ENCODE measurements around the gene CAMK2A.

The CAMK2A gene

DNA sequence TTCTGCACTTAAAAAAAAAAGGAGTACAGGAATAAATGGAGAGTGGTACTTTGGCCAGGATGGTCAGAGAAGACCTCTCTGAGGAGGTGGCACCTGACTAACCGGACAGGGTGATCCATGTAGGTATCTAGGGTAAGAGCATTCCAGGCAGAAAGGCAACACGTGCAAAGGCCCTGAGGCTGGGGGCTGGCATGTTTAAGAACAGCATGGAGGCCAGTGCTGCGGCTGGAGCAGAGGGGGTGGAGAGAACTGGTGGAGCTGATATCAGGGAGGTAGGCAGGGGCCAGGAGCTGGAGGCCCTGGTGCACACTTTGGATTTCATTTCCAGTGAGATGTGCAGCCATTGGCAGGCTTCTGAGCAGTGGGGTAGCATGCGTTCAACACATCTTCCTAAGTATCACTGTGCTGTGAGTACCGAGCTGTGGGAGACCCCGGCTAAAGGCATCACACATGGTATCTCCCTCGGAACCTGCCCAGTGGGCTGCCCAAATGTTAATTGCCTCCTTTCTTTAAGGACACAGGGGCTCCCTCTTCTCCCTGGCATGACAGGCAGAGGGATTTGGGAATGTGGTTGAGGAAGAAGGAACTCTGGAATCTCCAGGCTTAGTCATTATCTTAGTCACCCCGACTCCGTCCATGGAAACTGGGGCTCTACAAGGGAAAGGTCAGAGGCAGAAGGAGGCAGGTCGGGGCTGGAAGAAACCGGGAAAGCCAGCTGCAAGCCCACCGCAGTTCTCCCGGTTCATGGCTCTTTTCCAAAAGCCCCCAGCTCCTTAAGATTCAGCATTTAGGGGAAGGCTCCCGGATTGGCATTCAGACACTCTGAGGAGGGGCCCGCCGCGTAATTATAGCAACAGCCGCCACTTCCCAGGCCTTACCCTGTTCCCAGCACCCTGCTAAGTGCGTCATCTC lies 81.1 kb downstream of the CAMK2A start:
- no peak for DNase-seq

DNA sequence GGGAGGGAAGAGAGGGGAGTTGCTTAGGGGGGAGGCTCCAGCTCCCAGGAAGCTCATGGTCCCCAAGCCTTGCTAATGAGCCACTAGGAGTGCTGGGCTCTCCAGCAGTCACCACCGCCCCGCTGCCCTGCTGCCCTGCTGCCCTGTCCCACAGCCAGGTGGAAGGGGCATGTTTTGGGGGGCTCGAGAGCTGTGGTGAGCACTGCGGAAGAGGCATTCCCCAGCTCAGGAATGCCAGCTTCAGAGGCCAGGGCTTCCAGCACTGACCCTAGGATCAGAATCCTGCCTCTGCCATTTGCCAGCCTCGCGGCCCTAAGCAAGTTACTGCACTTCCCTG lies 82.8 kb downstream of the CAMK2A start:
- no peak for DNase-seq

DNA sequence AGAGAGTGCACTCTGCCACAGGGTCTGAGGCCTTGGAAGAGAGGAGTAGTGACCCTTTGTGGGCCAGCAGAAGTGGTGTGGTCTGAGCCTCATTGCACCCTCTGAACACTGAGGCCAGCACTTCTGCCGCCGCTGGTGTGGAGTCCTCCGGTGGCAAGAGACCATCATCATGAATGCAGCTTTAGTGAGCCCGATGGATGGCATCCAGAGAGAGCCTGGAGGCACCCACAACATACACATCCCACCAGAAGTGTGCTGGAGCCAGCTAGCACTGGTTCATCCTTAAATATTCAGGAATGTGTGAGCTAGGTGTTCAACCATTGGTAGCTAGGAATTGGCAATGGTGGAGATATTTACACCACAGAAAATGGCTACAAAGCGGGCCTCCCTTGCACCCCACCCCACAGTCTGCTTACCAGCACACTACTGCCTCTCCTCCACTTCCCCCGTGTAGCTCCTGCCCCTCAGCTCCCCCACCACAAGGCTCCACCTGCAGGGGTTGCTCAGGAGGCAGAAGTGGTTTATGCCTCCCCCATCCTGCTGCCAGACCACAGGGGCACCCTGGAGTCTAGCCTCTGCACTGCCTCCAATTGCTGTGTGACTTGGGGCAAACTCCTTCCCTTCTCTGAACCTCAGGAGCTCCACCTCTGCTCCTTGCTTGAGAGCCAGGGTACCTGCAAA lies 83.3 kb downstream of the CAMK2A start:
- DNase-seq: no peak

DNA sequence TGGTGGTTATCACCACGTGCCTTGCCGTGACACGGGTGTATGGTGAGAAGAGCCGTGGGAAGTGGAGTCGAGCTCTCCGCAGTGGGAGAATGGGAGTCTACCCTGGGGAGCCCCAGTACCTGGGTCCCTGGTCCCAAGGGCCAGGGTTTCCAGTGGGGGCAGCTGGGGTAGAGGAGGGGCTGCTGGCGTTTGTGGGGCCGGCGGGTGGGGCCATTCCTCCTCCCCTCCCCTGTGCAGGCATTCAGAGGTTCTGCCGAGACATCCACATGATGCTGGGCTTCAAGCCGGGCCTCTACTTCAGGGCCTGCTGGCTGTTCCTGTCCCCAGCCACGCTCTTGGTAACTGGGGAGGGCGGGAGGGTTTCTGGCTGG lies 85.0 kb downstream of the CAMK2A start:
- DNase-seq: no peak

DNA sequence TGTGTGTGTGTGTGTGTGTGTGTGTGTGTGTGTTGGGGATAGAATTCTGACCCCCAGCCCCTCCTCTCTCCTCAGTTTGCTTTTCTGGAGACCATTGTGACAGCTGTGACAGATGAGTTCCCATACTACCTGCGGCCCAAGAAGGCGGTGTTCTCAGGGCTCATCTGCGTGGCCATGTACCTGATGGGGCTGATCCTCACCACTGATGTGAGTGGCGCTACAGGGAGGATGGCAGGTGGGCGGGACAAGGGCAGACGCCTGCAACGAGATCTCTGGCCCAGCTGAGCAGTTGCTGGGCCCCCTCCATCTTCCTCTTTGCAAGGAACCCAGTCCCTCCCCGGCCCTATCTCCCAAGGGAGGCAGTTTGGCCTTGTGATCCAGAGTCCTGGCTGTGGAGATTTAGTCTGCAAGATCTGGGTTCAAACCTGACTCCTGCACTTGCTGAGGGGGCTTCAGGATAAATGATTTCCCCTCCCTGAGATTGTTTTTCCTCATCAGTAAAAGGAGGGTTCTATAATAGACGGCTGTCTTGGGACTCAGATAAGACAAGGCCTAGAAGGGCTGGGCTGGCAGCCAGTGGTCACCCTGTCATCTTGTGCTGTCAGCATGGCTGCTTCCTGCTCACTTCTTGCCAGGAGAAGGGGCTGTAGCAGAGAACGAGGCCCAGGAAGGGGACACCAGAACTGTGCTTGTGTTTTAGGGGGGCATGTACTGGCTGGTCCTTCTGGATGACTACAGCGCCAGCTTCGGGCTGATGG lies 85.6 kb downstream of the CAMK2A start:
- no peak for DNase-seq

DNA sequence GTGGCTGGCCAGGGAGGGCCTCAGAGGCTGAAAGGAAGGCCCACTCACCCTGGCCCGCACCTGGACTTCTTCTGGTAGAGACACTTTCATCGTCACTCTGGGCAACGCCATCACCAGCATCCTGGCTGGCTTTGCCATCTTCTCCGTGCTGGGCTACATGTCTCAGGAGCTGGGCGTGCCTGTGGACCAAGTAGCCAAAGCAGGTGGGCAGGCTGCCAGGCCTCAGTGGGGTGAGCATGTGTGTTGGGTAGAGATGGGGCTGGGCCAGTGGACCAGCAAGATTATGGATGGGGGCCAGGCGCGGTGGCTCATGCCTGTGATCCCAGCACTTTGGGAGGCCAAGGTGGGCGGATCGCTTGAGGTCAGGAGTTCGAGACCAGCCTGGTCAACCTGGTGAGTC lies 87.1 kb downstream of the CAMK2A start:
- DNase-seq: no peak

DNA sequence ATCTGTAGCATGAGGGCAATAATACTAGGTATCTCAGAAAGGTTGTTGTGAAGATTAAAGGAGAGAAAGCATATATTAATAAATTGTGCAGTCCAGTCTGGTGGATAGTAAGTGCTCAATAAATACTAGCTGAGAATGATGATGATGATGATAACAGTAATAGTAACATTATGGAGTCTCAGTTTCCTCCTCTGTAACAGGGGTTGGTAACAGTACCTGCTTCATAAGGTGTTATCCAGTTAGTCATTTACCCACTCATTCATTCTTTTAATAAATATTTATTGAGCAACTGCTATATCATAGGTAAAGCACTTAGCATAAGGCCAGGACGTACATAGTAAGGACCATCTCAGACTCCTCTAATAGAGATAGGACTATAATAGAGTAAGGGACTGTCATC lies 92.1 kb downstream of the CAMK2A start:
- no peak for DNase-seq

DNA sequence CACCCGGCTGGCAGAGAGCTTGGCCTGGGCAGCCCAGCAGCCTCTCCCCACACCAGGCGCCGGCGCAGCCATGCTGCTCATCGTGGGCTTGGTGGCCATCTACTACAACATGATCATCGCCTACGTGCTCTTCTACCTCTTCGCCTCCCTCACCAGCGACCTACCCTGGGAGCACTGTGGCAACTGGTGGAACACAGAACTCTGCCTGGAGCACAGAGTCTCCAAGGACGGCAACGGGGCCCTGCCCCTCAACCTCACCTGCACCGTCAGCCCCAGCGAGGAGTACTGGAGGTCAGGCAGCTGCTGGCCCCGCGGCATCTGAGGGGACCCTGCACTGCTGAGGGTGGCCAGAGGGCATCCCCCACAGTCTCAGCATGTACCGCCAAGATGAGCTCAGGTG lies 92.6 kb downstream of the CAMK2A start:
- no peak for DNase-seq

DNA sequence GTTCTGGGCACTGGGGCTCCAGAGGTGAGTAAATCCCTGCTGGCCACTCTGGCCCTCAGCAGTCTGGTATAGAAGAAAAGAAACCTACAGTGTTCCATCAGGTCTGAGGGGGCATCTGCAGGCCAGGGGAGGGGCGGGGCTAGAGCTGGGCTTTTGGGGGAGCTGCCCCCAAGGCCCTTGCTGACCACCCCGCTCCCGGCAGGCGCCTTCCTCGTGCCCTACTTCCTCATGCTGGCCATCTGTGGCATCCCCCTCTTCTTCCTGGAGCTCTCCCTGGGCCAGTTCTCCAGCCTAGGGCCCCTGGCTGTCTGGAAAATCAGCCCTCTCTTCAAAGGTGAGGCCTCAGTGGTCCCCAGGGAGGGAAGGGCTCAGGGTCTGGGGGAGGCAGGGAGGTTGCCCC lies 93.1 kb downstream of the CAMK2A start:
- DNase-seq: no peak

DNA sequence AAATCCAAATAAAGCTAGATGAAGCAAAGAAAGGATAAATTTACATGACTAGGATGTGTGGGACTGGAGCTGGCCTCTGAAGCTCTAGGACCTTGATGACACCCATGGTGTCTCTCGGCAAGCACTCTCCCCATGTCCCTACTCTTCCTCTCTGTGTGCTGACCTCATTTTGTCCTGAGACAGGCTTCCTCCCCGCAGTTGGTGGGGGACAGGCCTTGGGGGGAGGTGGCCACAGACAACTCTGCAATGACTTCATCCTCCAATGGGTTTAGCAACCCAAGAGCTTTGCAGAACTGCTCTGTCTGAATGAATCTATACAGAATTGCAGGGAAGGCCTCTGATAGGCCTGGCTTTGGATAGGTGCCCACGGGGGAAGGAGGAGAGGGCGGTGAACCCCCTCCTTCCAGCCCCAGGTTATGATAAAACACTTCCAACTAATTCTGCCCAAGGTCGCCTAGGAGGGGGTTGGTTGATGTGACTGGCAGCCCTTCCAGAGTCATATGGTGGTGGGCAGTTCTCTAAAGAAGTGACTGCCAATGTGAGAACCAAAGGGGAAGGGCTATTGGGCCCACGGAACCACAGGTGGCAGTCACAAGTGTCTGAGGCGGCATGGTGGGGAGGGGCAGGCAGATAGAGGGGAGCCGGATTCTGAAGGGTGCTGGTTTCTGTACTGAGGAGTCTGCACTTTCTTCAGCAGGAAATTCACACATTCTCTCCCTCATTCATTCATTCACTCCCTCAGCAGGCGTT lies 93.7 kb downstream of the CAMK2A start:
- no peak for DNase-seq

DNA sequence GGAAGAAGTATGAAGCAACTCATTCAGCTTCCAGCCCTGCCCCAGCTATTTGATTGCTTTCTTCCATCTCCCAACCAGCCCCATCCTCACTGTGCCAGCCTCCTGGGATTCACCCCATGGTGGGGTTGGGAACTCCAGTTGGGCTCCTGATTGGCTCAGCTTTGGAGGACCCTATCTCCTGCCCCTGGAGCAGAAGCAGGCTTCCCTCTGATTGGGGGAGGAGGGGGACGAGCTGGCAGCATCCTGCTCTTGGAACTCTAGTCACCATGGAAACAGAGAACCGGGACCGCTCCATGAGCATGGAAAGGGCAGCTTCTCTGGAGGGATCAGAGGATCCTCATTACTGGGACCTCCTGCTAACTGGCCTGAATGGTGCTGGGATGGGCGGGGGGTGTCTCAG lies 97.1 kb downstream of the CAMK2A start:
- DNase-seq: no peak

DNA sequence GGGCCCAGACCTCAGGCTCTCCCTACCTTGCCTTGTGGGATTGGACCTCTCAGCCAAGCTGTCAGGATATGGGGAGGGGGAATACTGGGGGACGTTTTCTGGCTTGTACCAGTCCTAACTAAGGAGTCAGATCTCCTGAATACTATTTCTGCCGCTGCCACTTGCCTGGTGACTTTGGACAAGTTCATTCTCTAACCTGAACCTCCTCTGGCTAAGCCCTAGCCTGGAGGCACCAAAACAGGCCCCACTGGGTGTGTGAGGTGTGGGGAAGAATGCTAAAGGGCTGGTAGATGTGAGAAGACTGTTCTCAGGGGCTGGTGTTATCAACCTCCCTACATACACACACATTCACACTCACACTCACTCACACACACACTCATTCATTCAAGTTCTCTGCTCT lies 98.6 kb downstream of the CAMK2A start:
- DNase-seq: no peak

DNA sequence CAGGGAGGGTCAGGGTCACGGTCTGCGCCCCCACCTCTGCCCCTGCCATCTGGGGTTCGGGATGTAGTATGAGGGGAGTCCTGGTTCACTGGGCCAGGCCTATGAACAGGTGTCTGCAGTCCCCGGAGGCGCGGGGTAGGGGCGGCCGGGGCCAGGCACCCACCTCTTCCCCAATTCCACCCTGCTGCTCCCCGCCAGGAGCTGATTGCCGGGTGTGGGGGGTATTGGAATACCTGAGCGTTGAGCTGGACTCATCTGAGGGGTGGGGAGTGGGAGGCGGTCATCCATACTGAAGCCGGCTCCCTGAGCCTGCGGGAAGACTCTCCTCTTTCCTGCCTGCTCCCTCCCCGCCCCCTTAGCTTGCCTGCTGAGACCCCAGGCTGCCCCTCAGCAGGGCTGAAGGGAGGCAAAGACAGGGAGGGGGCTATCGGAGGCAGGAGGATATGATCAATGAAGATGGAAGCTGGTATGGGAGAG lies 99.0 kb downstream of the CAMK2A start:
- DNase-seq: no peak

DNA sequence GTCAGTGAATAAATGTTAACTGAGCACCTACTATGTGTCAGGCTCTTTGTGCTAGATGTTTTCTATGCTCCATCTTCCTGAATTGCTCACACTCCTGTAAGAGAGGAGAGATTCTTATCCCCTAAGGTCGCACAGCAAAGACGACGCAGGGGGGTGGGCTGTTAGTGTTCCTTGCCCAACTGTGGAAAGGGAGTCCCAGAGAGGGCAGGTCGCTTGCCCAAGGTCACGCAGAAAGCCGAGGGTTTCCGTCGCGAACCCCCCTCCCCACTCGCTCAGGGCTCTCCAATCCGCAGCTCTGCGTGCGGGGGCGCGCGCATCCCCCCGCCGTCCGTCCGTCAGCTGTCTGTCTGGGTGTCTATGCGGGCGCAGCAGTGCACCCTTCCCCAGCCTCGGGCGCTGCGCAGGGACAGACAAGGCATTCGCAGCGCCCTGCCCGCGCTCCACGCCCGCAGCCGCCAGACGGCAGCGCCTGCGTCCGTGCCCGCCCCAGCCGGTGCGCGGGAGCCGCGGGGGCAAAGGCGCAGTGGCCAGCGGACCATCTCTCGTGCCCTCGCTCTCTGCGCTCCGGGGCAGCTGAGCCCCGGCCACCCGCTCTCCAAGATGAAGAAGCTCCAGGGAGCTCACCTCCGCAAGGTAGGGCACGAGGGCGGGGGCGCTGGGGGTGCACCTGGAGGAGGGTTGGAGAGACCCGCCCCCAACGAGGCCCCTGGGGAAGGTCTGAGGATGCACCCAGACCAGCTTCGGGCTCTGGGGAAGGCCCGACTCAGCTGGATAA lies 99.7 kb downstream of the CAMK2A start, which contains the start of gene SLC6A7:
TSS of gene SLC6A7 (plus strand) at position 335 of the 775 bp plus-strand sequence. CDS start at position 601, 266 bp downstream.
- no peak for DNase-seq

DNA sequence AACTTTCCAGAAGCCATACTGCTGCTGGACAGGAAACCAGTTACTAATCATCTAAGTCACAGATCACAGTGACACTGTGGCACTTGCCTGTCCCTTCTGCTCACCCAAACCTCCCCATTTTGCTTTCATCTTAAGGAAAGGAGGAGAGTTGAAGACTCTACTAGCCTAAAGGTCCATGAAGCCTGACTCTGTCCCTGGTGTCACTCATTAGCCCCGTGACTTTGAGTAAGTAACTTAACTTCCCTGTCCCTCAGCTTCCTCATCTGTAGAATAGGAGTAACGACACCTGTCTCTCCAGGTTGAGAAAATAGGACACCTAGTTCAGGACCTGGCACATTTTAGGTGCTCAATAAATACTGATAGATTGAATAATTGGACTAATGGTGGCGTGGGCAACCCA lies 100.2 kb downstream of the CAMK2A start:
- no peak for DNase-seq

DNA sequence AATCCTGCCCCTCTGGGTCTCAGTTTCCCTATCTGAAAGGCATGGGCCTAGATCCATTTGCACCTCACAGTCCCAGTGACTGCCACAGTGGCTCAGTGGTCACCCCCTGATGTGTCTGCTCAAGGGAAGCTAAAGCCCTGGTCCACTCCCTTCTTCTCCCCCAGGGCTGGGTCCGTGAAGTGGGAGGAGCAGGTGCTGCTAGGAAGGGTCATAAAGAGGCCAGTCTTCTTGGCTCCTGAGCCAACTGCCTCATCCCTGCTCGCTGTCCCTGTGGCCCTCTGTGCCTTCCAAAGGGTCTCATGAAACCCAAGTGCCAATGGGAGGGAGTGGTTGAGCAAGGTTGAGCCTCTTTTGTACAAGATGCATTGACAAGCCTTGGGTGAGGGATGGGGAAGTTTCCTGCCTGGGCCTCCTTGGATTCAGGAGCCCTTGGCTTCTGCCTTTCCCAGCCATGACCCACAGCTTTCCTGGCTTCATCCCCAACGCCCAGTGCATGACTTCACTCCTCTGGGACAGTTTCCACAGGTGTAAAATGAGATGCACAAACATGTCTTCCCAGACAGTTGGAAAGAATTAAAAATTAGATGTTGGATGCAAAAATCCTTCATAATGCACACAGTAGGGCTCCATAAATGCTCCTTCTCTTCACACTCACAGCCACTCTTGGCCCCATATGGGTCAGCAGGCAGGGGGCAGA lies 101.3 kb downstream of the CAMK2A start:
- no peak for DNase-seq

DNA sequence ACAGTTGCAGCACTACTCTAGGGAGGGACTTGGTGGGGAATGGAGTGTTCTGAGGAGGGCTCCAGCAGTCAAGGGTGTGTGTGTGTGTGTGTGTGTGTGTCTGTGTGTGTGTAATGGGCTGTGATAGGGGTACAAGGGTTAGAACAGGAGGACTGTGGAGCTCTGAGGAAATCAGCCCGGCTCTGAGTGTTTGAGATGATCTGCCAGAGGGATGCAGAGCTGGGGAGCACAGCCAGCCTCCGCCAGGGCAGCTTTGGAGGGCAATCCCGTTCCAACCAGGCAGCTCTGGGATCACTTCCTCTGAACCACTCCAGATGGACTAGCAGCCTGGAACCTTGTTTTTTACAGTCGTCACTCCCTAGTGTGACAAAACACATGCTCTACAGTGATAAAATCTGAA lies 102.7 kb downstream of the CAMK2A start:
- no peak for DNase-seq

DNA sequence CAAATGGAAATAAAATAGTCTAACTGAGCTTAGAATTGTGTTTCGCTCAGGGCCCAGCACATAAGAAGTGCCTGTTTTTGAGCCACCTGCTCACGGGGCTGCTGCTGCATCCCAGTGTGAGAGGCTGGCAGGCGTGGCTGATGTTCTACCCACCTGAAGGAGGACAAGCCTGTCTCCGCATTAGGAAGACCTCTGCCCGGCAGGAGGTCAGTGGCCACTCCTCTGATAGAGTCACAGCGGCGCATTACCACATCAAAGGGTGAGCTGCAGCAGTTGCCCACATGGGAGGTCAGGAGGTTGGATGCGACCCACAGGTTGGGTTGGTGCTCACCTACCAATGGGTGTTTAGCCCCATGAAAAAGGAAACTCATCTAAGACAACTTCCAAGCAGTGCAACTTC lies 103.4 kb downstream of the CAMK2A start:
- no peak for DNase-seq

DNA sequence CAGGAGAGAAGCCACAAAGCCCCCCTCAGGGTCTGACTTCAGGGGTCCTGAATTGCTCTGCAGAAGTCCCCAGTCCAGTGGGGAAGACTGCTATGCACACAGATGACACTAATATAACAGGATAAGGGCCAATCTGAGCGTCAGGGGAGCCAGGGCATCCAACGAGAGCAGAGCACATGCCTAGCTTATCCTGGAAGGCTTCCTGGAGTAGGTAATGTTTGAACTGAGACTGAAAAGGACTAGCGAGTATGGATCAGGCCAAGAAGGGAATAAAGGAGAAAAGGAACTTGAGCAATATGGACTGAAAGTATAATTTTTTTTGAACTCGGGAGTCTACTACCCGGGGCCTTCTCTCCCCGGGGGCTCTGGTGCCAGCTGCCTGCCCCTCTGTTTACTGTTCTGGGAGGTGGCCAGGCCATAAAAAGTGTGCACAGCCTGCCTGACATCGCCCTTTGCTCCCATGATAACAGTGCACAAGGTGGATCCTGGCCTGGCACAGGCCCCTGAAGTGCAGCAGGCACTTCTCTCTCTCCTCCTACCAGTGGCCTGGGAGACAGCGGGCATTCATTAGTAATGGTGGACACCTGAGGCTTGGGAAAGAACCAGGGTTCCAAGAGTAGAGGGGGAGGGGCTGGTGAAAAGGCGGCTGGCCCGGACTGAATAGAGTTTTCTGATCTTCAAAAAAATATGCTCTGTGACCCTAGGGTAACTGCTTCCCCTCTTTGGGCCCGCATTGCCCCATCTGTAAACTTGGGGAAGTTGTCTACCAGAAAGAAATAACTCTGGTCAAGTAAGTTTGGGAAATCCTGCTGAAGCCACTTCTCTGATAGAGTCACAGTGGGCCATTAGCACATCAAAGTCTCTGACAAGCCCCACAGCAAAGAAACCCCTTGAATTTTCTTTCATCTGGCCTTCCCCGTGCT lies 104.3 kb downstream of the CAMK2A start:
- no peak for DNase-seq

DNA sequence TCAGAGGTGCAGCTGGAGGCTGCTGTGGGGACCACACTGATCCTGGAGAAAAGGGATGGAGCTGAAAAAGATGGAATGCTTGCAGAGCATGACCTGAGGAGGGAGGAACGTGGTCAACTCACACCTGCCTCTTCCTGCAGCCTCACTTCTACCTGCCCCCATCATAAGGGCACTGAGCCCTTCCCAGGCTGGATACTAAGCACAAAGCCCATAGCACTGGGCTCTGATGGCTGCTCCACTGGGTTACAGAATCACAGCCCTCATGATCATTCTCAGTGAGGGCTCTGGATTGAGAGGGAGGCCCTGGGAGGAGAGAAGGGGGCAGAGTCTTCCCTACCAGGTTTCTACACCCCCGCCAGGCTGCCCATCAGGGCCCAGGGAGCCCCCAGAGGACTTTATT lies 105.6 kb downstream of the CAMK2A start:
- DNase-seq: no peak
